Measurements from ENCODE around the gene FGD2.

Gene FGD2

DNA sequence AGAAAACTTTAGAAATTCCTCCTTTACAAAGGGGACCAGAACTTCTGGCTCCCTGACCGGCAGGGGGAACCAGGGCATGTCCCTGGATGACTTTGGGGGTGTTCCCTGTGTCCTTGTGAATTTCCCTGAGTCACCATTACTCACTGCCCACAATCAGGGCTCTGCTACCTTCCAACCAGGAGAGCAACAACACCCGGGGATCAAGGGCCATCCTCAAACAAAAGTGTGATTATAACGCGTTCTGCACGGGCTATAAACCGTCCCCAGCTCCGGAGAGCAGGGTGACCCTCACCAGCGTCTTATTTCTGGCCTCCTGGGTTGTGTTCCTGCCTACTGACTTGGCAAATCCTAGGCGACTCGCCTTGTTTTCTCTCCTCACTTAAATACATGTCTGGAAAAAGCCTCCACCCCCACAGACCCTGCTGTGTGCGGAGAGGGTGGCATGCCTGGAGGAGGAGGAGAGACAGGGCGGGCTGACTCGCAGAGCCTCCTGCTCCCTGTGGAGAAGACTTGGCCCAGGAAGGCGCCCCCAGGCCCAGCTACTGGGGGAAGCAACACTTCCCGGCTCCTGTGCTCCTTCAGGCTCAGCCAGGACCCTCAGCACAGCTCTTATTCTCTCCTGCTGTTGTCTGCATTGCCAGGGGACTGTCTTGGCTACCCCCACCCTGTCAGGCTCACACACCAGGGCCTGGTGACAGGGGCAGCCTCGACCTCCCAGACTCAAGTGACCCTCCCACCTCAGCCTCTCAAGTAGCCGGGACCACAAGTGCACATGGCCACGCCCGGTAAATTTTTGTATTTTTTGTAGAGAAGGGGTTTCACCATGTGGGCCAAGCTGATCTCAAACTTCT lies 54.1 kb downstream of the FGD2 start (continued):
- TF ChIP-seq ZNF274 (IDR thresholded peaks at IDR 0.05; ENCODE audit: low read length) (no peak), ZNF274 (tag by site-specific recombination; IDR thresholded peaks at IDR 0.05; ENCODE audit: borderline replicate concordance) (no peak), ZNF433 (tag by site-specific recombination; IDR thresholded peaks at IDR 0.05; ENCODE audit: low read depth) (no peak), ZNF132 (tag by site-specific recombination; IDR thresholded peaks at IDR 0.05; ENCODE audit: borderline replicate concordance) (no peak), ZNF146 (tag by site-specific recombination; IDR thresholded peaks at IDR 0.05) (no peak), ZNF530 (tag by site-specific recombination; IDR thresholded peaks at IDR 0.05; ENCODE audit: low read depth) (no peak), MYNN (tag by site-specific recombination; IDR thresholded peaks at IDR 0.05; ENCODE audit: borderline replicate concordance) (no peak), ZNF626 (tag by site-specific recombination; IDR thresholded peaks at IDR 0.05) (no peak), ZNF501 (tag by site-specific recombination; IDR thresholded peaks at IDR 0.05) (no peak), GFI1B (tag by site-specific recombination; IDR thresholded peaks at IDR 0.05) (peak; percentile 6; the same call in 1 of the 2 replicates), ZNF423 (tag by site-specific recombination; IDR thresholded peaks at IDR 0.05) (no peak), ZNF16 (tag by site-specific recombination; IDR thresholded peaks at IDR 0.05; ENCODE audit: low read depth) (no peak), ZBTB26 (tag by site-specific recombination; optimal IDR thresholded peaks at IDR 0.05) (no peak), ZFP37 (tag by site-specific recombination; IDR thresholded peaks at IDR 0.05) (no peak), ZBTB1 (tag by site-specific recombination; IDR thresholded peaks at IDR 0.05) (no peak), ZNF585B (tag by site-specific recombination; IDR thresholded peaks at IDR 0.05) (no peak), ZNF837 (tag by site-specific recombination; IDR thresholded peaks at IDR 0.05) (no peak), ZNF184 (tag by site-specific recombination; IDR thresholded peaks at IDR 0.05) (0 out of 2 replicates have a peak, but pooled peaks have one; percentile 35), ZNF239 (tag by site-specific recombination; IDR thresholded peaks at IDR 0.05) (no peak), ZXDB (tag by site-specific recombination; IDR thresholded peaks at IDR 0.05) (peak; percentile 56), ZNF155 (tag by site-specific recombination; IDR thresholded peaks at IDR 0.05) (no peak), ZNF138 (tag by site-specific recombination; IDR thresholded peaks at IDR 0.05; ENCODE audit: borderline replicate concordance) (no peak), ZNF558 (tag by site-specific recombination; IDR thresholded peaks at IDR 0.05) (no peak), CTCF (tag by site-specific recombination; IDR thresholded peaks at IDR 0.05) (peak; percentile 29; the same call in 1 of the 2 replicates), ZNF514 (tag by site-specific recombination; IDR thresholded peaks at IDR 0.05) (no peak), ZNF777 (tag by site-specific recombination; IDR thresholded peaks at IDR 0.05; ENCODE audit: borderline replicate concordance) (no peak), ZNF549 (tag by site-specific recombination; IDR thresholded peaks at IDR 0.05) (no peak), ZNF76 (tag by site-specific recombination; IDR thresholded peaks at IDR 0.05; ENCODE audit: borderline replicate concordance, low read depth) (no peak), ZNF596 (tag by site-specific recombination; IDR thresholded peaks at IDR 0.05) (no peak), ZBTB48 (tag by site-specific recombination; IDR thresholded peaks at IDR 0.05) (peak; percentile 88), PRDM4 (tag by site-specific recombination; IDR thresholded peaks at IDR 0.05) (no peak), KLF8 (tag by site-specific recombination; IDR thresholded peaks at IDR 0.05) (peak; percentile 97), SCRT2 (tag by site-specific recombination; IDR thresholded peaks at IDR 0.05) (no peak), SP7 (tag by site-specific recombination; IDR thresholded peaks at IDR 0.05) (peak; percentile 86), ZNF747 (tag by site-specific recombination; IDR thresholded peaks at IDR 0.05) (no peak)
- TF ChIP-seq, protein P1, sequence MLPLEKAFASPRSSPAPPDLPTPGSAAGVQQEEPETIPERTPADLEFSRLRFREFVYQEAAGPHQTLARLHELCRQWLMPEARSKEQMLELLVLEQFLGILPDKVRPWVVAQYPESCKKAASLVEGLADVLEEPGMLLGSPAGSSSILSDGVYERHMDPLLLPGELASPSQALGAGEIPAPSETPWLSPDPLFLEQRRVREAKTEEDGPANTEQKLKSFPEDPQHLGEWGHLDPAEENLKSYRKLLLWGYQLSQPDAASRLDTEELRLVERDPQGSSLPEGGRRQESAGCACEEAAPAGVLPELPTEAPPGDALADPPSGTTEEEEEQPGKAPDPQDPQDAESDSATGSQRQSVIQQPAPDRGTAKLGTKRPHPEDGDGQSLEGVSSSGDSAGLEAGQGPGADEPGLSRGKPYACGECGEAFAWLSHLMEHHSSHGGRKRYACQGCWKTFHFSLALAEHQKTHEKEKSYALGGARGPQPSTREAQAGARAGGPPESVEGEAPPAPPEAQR (tag by site-specific recombination; IDR thresholded peaks at IDR 0.05) = no peak

All from HEK293 (cell line).